BJ (cell line): ENCODE data around the gene ZBTB46. TPM values are rescaled to one million over a fixed set of nuclear protein-coding genes. Genes with fewer than 3 reads are reported as not detected.

Source experiments
- CTCF ChIA-PET: fragments of 350-600 bp; formaldehyde crosslinking; extraction: SDS; loops from one replicate; lab custom pipeline; 2021; ENCODE audit warnings: antibody characterized with exemption, inconsistent platforms; lab: Yijun Ruan, JAX
- POLR2A ChIA-PET: fragments of 300-600 bp; sonication (Branson Sonifier 250); formaldehyde crosslinking; extraction: SDS; loops from one replicate; lab custom pipeline; 2021; ENCODE audit warnings: antibody characterized with exemption; lab: Charles Lee
- DNase-seq: peaks from one replicate; pipeline ENCODE4 v3.0.0-alpha.2; 2011; ENCODE audit warnings: low read depth
- H3K27me3 ChIP-seq: 2 replicates; pipeline ENCODE4 v1.6.0; 2011; ENCODE audit warnings: low read length; ENCODE audit not compliant: control insufficient read depth, insufficient read depth
- H3K36me3 ChIP-seq: 2 replicates; pipeline ENCODE4 v1.5.1; 2011; ENCODE audit warnings: low read length; ENCODE audit not compliant: control insufficient read depth, insufficient read depth
- H3K4me3 ChIP-seq: 2 replicates; pipeline ENCODE4 v1.5.1; 2011; ENCODE audit warnings: low read depth, mild to moderate bottlenecking, control low read depth, low read length
- CTCF ChIP-seq: IDR thresholded peaks from 2 replicates; pipeline ENCODE4 v1.5.1; 2011; ENCODE audit warnings: low read depth, mild to moderate bottlenecking, control low read depth, inconsistent platforms, low read length, moderate library complexity; ENCODE audit not compliant: insufficient read depth
- polyA plus RNA-seq: library from polyadenylated mRNA; depleted of rRNA; stranded (reverse); fragments of >200 nt; gene quantifications from 2 replicates; pipeline ENCODE4 v1.2.3, GENCODE V29; 2011

Gene ZBTB46
- polyA plus RNA-seq, 1 experiment: 0.32 TPM

DNA sequence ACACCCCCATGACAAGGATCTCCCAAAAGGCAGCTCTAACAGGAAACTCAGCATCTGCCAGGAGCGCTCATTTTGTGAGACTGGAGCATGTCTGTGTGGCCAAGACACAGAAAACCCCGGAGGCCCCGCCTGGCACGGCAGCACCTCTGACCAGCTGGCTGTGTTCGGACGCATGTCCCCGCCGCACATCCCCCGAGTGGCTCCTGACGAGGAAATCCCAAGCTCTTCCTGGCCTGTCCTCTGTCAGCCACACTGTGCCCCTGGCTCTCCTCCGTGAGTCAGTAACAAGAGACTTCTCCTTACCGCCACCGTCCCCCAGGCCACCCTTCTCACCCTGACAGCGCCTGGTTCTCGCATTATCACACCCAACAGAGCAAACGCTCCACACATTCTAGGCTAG, 77.1 kb downstream of the ZBTB46 start:
- no peaks in the 10 kb centered on the region; the same call in 1 of the 2 replicates for H3K27me3 ChIP-seq
- POLR2A ChIA-PET: no interaction called here

GRCh38 chr20:63753381-63753780, 77.7 kb downstream of the ZBTB46 start:
- Histone ChIP-seq H3K36me3 (no peaks in the 10 kb centered on the region), H3K27me3 (no peaks in the 10 kb centered on the region; the same call in 1 of the 2 replicates), H3K4me3 (no peak overlapping the region)
- POLR2A ChIA-PET: no interaction called here
- DNase-seq: no peak
- CTCF ChIA-PET: interaction anchor here (0.7 to 1.0 kb wide), 2 partner anchors 22 to 220 kb away, joined by 3 read pairs; no protein-coding TSS in a partner anchor
- no peak for TF ChIP-seq CTCF

More for the DNA sequence above, 77.1 kb downstream of the ZBTB46 start:
- DNase-seq: no peak
- CTCF ChIA-PET: interaction anchor here (0.7 to 1.0 kb wide), 2 partner anchors 21 to 219 kb away, joined by 3 read pairs; no protein-coding TSS in a partner anchor
- Histone ChIP-seq H3K4me3 (no peak overlapping the region), H3K36me3 (no peaks in the 10 kb centered on the region)
- no peak for TF ChIP-seq CTCF

- ChIA-PET POLR2A (no interaction called here), CTCF (no interaction called here)
- no peaks in the 10 kb centered on the region; the same call in 1 of the 2 replicates for H3K27me3 ChIP-seq
- no peak for DNase-seq
- no peak overlapping the region for H3K4me3 ChIP-seq
- no peak for TF ChIP-seq CTCF
- no peaks in the 10 kb centered on the region for H3K36me3 ChIP-seq
Measured at GRCh38 chr20:63752411-63753101, 78.5 kb downstream of the ZBTB46 start.

- POLR2A ChIA-PET: no interaction called here
- H3K4me3 ChIP-seq: no peak overlapping the region
- TF ChIP-seq CTCF: no peak
- no peaks in the 10 kb centered on the region; the same call in 1 of the 2 replicates for H3K27me3 ChIP-seq
- H3K36me3 ChIP-seq: no peaks in the 10 kb centered on the region
- CTCF ChIA-PET: interaction anchor here (0.6 kb wide), 2 partner anchors 16 to 222 kb away, joined by 3 to 4 read pairs; no protein-coding TSS in a partner anchor
- DNase-seq: no peak
Measured at GRCh38 chr20:63751471-63752271, 79.4 kb downstream of the ZBTB46 start.
